Measurements from ENCODE around the gene PODXL2. TPM values are rescaled to one million over a fixed set of nuclear protein-coding genes. Genes with fewer than 3 reads are reported as not detected.

The PODXL2 gene
- total RNA-seq, 2 donors from 2014 or later: 8.3 to 14.2 TPM

DNA sequence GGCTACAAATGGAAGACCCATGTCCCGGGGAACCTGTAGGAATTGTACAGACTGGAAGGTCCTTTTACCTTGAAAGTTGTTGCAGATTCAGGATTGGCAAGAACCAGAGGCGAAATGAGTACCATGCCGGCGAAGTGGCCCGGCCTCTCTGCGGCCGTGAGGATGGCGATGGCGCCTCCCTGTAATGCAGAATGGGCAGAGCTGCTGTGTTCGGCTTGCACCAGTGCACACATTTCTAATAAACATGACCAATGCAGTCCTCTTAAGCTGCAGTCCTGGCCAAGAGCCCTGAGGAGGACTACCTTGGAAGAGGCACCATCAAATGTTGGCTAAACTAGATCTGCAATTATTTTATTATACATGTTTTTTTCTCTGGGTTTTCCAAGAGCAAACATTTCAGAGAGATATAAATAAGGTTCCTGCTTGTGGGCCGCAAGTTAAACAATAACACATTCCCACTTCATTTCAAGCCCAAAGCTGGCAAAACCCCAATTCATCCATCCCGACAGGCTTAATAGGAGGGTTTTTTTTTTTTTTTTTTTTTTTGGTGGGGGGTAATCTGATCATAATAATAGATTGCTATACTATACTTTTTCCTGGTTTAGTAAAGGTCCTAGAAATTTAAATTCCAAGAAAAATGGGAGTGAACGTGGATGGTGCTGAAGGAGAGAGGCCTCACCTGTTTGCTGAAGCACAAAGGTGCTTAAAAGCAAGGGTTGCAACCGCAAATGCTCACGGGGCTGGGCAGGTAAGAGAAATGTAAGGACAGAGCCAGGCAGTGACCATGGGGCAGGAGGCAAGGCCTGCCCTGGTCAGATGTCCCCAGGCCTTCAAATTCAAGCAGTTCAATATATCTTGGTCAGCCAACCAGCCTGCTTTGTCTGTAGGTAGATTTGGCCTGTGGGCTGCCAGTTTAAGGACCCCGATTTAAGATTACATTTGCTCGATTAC, 92.3 kb downstream of the PODXL2 start:
- TF ChIP-seq, protein P1, sequence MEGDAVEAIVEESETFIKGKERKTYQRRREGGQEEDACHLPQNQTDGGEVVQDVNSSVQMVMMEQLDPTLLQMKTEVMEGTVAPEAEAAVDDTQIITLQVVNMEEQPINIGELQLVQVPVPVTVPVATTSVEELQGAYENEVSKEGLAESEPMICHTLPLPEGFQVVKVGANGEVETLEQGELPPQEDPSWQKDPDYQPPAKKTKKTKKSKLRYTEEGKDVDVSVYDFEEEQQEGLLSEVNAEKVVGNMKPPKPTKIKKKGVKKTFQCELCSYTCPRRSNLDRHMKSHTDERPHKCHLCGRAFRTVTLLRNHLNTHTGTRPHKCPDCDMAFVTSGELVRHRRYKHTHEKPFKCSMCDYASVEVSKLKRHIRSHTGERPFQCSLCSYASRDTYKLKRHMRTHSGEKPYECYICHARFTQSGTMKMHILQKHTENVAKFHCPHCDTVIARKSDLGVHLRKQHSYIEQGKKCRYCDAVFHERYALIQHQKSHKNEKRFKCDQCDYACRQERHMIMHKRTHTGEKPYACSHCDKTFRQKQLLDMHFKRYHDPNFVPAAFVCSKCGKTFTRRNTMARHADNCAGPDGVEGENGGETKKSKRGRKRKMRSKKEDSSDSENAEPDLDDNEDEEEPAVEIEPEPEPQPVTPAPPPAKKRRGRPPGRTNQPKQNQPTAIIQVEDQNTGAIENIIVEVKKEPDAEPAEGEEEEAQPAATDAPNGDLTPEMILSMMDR (IDR thresholded peaks at IDR 0.05): no peak
- TF ChIP-seq POLR2A (IDR thresholded peaks at IDR 0.05): no peak
- H3K27ac ChIP-seq: no peak overlapping the region

DNA sequence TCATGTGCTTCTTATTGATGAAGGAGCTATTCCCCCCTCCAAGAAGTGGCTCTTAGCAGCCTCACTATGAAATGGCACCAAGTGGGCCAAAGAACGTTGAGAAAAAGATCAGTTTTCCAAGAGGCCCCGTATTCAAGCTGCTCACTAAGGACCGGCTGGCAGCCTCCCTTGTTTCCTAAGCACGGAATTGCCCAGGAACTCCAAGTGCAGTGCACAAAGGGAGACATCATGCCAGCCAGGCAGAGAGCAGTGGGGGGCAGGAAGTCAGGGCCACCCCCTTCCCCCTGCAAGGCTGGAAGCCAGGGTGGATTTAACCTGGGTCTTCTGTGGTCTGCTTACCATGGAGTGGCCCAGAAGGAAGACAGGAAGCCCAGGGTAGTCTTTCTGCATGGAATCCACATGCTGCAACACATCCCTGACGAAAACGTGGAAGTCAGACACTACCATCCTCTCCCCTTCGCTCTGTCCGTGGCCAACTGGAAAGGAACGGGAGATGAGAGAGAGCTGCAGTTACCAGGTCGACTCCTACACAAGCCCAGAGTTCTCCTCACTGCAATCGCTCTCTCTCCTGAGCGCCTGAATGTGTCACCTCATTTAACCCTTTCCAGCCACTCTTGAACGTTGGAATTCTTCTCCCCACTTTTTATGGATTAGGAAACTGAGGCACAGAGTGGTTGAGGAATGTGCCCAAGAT, 93.3 kb downstream of the PODXL2 start:
- no peak for DNase-seq
- TF ChIP-seq, protein P1 (IDR thresholded peaks at IDR 0.05): no peak
- no peak for TF ChIP-seq POLR2A (IDR thresholded peaks at IDR 0.05)
- H3K27ac ChIP-seq: no peak overlapping the region
- 62 to 63% methylated on average over 13 of the region's 13 CpGs for WGBS, 2 donors
- ATAC-seq: no peak
- no peaks in the 10 kb centered on the region for H3K9me3 ChIP-seq
- no peak overlapping the region for H3K4me3 ChIP-seq
- H3K36me3 ChIP-seq (replicated peaks in 1 of 2; ENCODE audit: insufficient read depth in 1 of 2, low read depth in 2 of 2): no peaks in the 10 kb centered on the region
- intact Hi-C loops (cut with DNase I): no loop called here
- H3K27me3 ChIP-seq: no peaks in the 10 kb centered on the region
- peaks cover 10% of the 10 kb centered on the region for H3K4me1 ChIP-seq

More for the DNA sequence above, 92.3 kb downstream of the PODXL2 start:
- H3K36me3 ChIP-seq (replicated peaks in 1 of 2; ENCODE audit: insufficient read depth in 1 of 2, low read depth in 2 of 2): no peaks in the 10 kb centered on the region
- H3K4me3 ChIP-seq: no peak overlapping the region
- 80 to 84% methylated on average over 17 of the region's 17 CpGs for WGBS, 2 donors
- no peaks in the 10 kb centered on the region for H3K27me3 ChIP-seq
- DNase-seq: no peak
- no peaks in the 10 kb centered on the region for H3K9me3 ChIP-seq
- intact Hi-C loops (cut with DNase I): no loop called here
- ATAC-seq: no peak
- peaks cover 10% of the 10 kb centered on the region for H3K4me1 ChIP-seq

Small RNA genes within 50 kb of the gene (microRNA-seq; reads per million reads assigned to microRNA genes)
- gene MIR7976 (ENCODE audit: borderline number of aligned reads in 2 of 2, borderline replicate concordance in 2 of 2): 0.45 to 0.93 reads per million in 2 donors

Small RNA genes within 50 kb of the gene (small RNA-seq; reads per million reads assigned to genes)
- not detected for gene MIR7976

Other genes starting within 250 kb of the PODXL2 start
- gene TPRA1, start 38.5 kb upstream of the PODXL2 start, total RNA-seq: 10 to 100 TPM; 31.4 to 31.6 TPM
- 1 to 10 TPM; 3.9 to 5.9 TPM for gene MCM2, start 30.8 kb upstream of the PODXL2 start, total RNA-seq
- 10 to 100 TPM; 21.4 to 34.0 TPM for gene ABTB1, start 43.8 kb downstream of the PODXL2 start, total RNA-seq
- 10 to 100 TPM; 14.8 to 20.2 TPM for gene MGLL, start 193.3 kb downstream of the PODXL2 start, total RNA-seq